Esophagus muscularis mucosa (tissue), 4 donors: ENCODE results near the gene FLNC. TPM values are rescaled to one million over a fixed set of nuclear protein-coding genes. Genes with fewer than 3 reads are reported as not detected.
A peak's percentile ranks its signal among the peaks of the same experiment; 100 is the strongest.

Experiments
- DNase-seq: peaks from one replicate; pipeline ENCODE4 v3.0.0-alpha.2; 2017; ENCODE audit errors: extremely low spot score
- H3K27ac ChIP-seq, 4 donors: fragments of 200-600 bp; sonication (generic); replicated peaks in 1 of 4; 1 replicate in 3 of 4; 2 replicates in 1 of 4; pipeline ENCODE4 v1.5.1; 2016 to 2019; ENCODE audit warnings: mild to moderate bottlenecking in 1 of 4
- H3K27me3 ChIP-seq, 4 donors: fragments of 200-600 bp; sonication (generic); one replicate each; pipeline versions ENCODE4 v1.5.1 to v1.6.0; 2016 to 2019
- H3K36me3 ChIP-seq, 4 donors: fragments of 200-600 bp; sonication (generic); one replicate each; pipeline ENCODE4 v1.5.1; 2016 to 2019
- H3K4me1 ChIP-seq, 4 donors: fragments of 200-600 bp; sonication (generic); one replicate each; pipeline ENCODE4 v1.5.1; 2016 to 2019
- H3K4me3 ChIP-seq, 4 donors: fragments of 200-600 bp; sonication (generic); 1 replicate in 2 of 4; 2 replicates in 2 of 4; pipeline ENCODE4 v1.5.1; 2016 to 2019; ENCODE audit warnings: mild to moderate bottlenecking in 4 of 4, moderate library complexity in 1 of 4
- H3K9me3 ChIP-seq, 4 donors: fragments of 200-600 bp; sonication (generic); 1 replicate in 3 of 4; 2 replicates in 1 of 4; pipeline ENCODE4 v1.5.1; 2016 to 2019
- CTCF ChIP-seq, 3 experiments: fragments of 200-600 bp in 2 of 3; fragments of 450-650 bp in 1 of 3; sonication (generic) in 2 of 3; IDR thresholded peaks; one replicate each; pipeline ENCODE4 v1.5.1; 2017 to 2019; ENCODE audit warnings: antibody characterized with exemption in 3 of 3, mild to moderate bottlenecking in 2 of 3, moderate library complexity in 1 of 3
- EP300 ChIP-seq: sonication (generic); formaldehyde crosslinking; IDR thresholded peaks from one replicate; pipeline ENCODE4 v1.6.1; 2017; ENCODE audit warnings: antibody characterized with exemption
- POLR2A ChIP-seq: fragments of 450-650 bp; IDR thresholded peaks from one replicate; pipeline ENCODE4 v1.6.1; 2017; ENCODE audit warnings: antibody characterized with exemption, moderate library complexity, mild to moderate bottlenecking, low read depth
- POLR2AphosphoS5 ChIP-seq, 2 donors: sonication (generic); formaldehyde crosslinking; IDR thresholded peaks; one replicate each; pipeline ENCODE4 v1.6.1; 2017; ENCODE audit warnings: antibody characterized with exemption in 2 of 2
- WGBS: methylation state at CpG from one replicate; pipeline ENCODE4 v1.1.5; 2018; 5-methylcytosine and 5-hydroxymethylcytosine counted together
- intact Hi-C: fragments of 100-400 bp; cut with DNase I; formaldehyde crosslinking; loops from one replicate; pipeline ENCODE4 v1.15.1; 2023
- total RNA-seq, 4 donors: library from RNA; depleted of rRNA; stranded (reverse); fragments of >200 nt; gene quantifications; one replicate each; pipeline versions ENCODE4 v1.1.0 to v1.2.1, GENCODE V29; 2016

Gene FLNC
- total RNA-seq, 4 donors from 2014 or later, result 391 to 932 (median 533) TPM

GRCh38 chr7:128831178-128831993, 1.2 kb downstream of the FLNC start:
- H3K27ac ChIP-seq, result peak overlapping the region; percentile 97 to 99 (median 98)
- H3K36me3 ChIP-seq, result peaks cover 0 to 16% (median 15%) of the 10 kb centered on the region in 4 donors
- DNase-seq, result no peak
- H3K9me3 ChIP-seq, result no peaks in the 10 kb centered on the region
- H3K4me3 ChIP-seq, result peak overlapping the region; percentile 79 to 86 (median 82)
- 6% methylated on average over 11 of the region's 33 CpGs for WGBS
- intact Hi-C loops, result loop anchor here (5.0 kb wide), 1 partner anchor 69 kb away; no protein-coding TSS in a partner anchor
- H3K4me1 ChIP-seq, result peaks cover 70 to 95% (median 92%) of the 10 kb centered on the region in 4 donors
- peaks cover 0 to 4% (median 0%) of the 10 kb centered on the region in 4 donors for H3K27me3 ChIP-seq
- TF ChIP-seq CTCF (IDR thresholded peaks at IDR 0.05) (no peak), EP300 (no peak), POLR2AphosphoS5 (IDR thresholded peaks at IDR 0.05) (peak; percentile 88 to 92), POLR2A (peak; percentile 32)

GRCh38 chr7:128831994-128832879, 2.0 kb downstream of the FLNC start:
- DNase-seq, result no peak
- WGBS, result 8% methylated on average over 9 of the region's 22 CpGs
- peaks cover 65 to 99% (median 97%) of the 10 kb centered on the region in 4 donors for H3K4me1 ChIP-seq
- TF ChIP-seq POLR2AphosphoS5 (IDR thresholded peaks at IDR 0.05), result peak in 1 of 2 donors; percentile 28
- no peak for TF ChIP-seq EP300
- TF ChIP-seq POLR2A, result no peak
- no peak for TF ChIP-seq CTCF (IDR thresholded peaks at IDR 0.05)
- peak overlapping the region; percentile 79 to 86 (median 82) for H3K4me3 ChIP-seq
- peak overlapping the region; percentile 97 to 99 (median 98) for H3K27ac ChIP-seq
- H3K9me3 ChIP-seq, result no peaks in the 10 kb centered on the region
- peaks cover under 1 to 25% (median 24%) of the 10 kb centered on the region in 4 donors for H3K36me3 ChIP-seq
- intact Hi-C loops, result loop anchor here (5.0 kb wide), 1 partner anchor 70 kb away; no protein-coding TSS in a partner anchor
- peaks cover 0 to 4% (median 0%) of the 10 kb centered on the region in 4 donors for H3K27me3 ChIP-seq

- TF ChIP-seq POLR2AphosphoS5 (IDR thresholded peaks at IDR 0.05) (no peak), CTCF (IDR thresholded peaks at IDR 0.05) (no peak), POLR2A (no peak), EP300 (no peak)
- no peaks in the 10 kb centered on the region for H3K9me3 ChIP-seq
- no CpG with 5 or more reads among the region's 2 CpGs for WGBS
- intact Hi-C loops, result loop anchor here (5.0 kb wide), 1 partner anchor 71 kb away; no protein-coding TSS in a partner anchor
- peaks cover 0 to 4% (median 0%) of the 10 kb centered on the region in 4 donors for H3K27me3 ChIP-seq
- H3K4me1 ChIP-seq, result peaks cover 60 to 98% (median 93%) of the 10 kb centered on the region in 4 donors
- peaks cover 5 to 31% (median 29%) of the 10 kb centered on the region in 4 donors for H3K36me3 ChIP-seq
- no peak for DNase-seq
- peak overlapping the region; percentile 79 to 86 (median 82) for H3K4me3 ChIP-seq
- peak overlapping the region; percentile 97 to 99 (median 98) for H3K27ac ChIP-seq
Measured at GRCh38 chr7:128832880-128833147, 2.6 kb downstream of the FLNC start.

GRCh38 chr7:128833148-128833945, 3.1 kb downstream of the FLNC start:
- Histone ChIP-seq H3K36me3 (peaks cover 10 to 36% (median 35%) of the 10 kb centered on the region in 4 donors), H3K4me1 (peaks cover 60 to 97% (median 88%) of the 10 kb centered on the region in 4 donors), H3K9me3 (no peaks in the 10 kb centered on the region), H3K27ac (peak overlapping the region; percentile 97 to 99 (median 98)), H3K27me3 (peaks cover 0 to 4% (median 0%) of the 10 kb centered on the region in 4 donors), H3K4me3 (peak overlapping the region; percentile 79 to 86 (median 82))
- 5% methylated on average over 8 of the region's 13 CpGs for WGBS
- TF ChIP-seq POLR2A (peak; percentile 15), EP300 (no peak), CTCF (IDR thresholded peaks at IDR 0.05) (no peak), POLR2AphosphoS5 (IDR thresholded peaks at IDR 0.05) (peak; percentile 71 to 73)
- intact Hi-C loops, result loop anchor here (5.0 kb wide), 1 partner anchor 71 kb away; no protein-coding TSS in a partner anchor
- no peak for DNase-seq
